T-helper 22 cell (primary cell): Measurements from ENCODE around the gene REXO4.
"Not testable (repeated sequence)": the region's sequence is repeated elsewhere in the genome, so short reads cannot be mapped to it uniquely, and the experiment has no call there.

Experiments
- DNase-seq: peaks from one replicate; pipeline ENCODE4 v3.0.0-alpha.2; 2020; ENCODE audit warnings: low read depth

Gene REXO4

GRCh38 chr9:133420392-133420827 lies 2.6 kb upstream of the REXO4 start:
- DNase-seq = no peak

GRCh38 chr9:133419005-133419404 lies 1.2 kb upstream of the REXO4 start:
- no peak for DNase-seq

GRCh38 chr9:133415170-133415569 lies 2.6 kb downstream of the REXO4 start:
- DNase-seq = no peak

GRCh38 chr9:133408042-133408441 lies 9.8 kb downstream of the REXO4 start:
- DNase-seq = no peak

GRCh38 chr9:133406480-133407307 lies 11.1 kb downstream of the REXO4 start:
- peak; percentile 55 for DNase-seq

- no peak for DNase-seq
Measured at GRCh38 chr9:133405508-133406438, 12.0 kb downstream of the REXO4 start.

GRCh38 chr9:133404454-133405002 lies 13.3 kb downstream of the REXO4 start:
- DNase-seq = no peak

- peak; percentile 32 for DNase-seq
Measured at GRCh38 chr9:133403766-133404453, 13.9 kb downstream of the REXO4 start.

- DNase-seq = no peak
Measured at GRCh38 chr9:133402689-133403088, 15.1 kb downstream of the REXO4 start.

- no peak for DNase-seq
Measured at GRCh38 chr9:133401588-133401987, 16.2 kb downstream of the REXO4 start.

GRCh38 chr9:133400292-133400691 lies 17.5 kb downstream of the REXO4 start:
- no peak for DNase-seq

- no peak for DNase-seq
Measured at GRCh38 chr9:133397895-133398294, 19.9 kb downstream of the REXO4 start.

GRCh38 chr9:133397370-133397769 lies 20.4 kb downstream of the REXO4 start:
- no peak for DNase-seq

- DNase-seq = no peak
Measured at GRCh38 chr9:133396952-133397351, 20.9 kb downstream of the REXO4 start.

- DNase-seq = no peak
Measured at GRCh38 chr9:133394687-133395271, 23.0 kb downstream of the REXO4 start.

- DNase-seq = no peak
Measured at GRCh38 chr9:133393399-133393798, 24.4 kb downstream of the REXO4 start.

GRCh38 chr9:133392308-133392707 lies 25.5 kb downstream of the REXO4 start:
- not testable (repeated sequence) for DNase-seq

- not testable (repeated sequence) for DNase-seq
Measured at GRCh38 chr9:133391449-133391848, 26.4 kb downstream of the REXO4 start.

- DNase-seq = no peak
Measured at GRCh38 chr9:133390713-133391112, 27.1 kb downstream of the REXO4 start.

GRCh38 chr9:133389562-133389961 lies 28.2 kb downstream of the REXO4 start:
- DNase-seq = no peak

GRCh38 chr9:133389025-133389557 lies 28.7 kb downstream of the REXO4 start:
- no peak for DNase-seq
